ENCODE data around the gene PIP4K2C. TPM values are rescaled to one million over a fixed set of nuclear protein-coding genes. Genes with fewer than 3 reads are reported as not detected.
"Not testable (repeated sequence)": the region's sequence is repeated elsewhere in the genome, so short reads cannot be mapped to it uniquely, and the experiment has no call there.

PIP4K2C gene
- polyA plus RNA-seq, 1 experiment, result 30.1 TPM

GRCh38 chr12:57569858-57570257, 21.1 kb upstream of the PIP4K2C start:
- Histone ChIP-seq H3K36me3 (ENCODE audit: control insufficient read depth, insufficient read depth, low read length) (no peaks in the 10 kb centered on the region; the same call in 1 of the 2 replicates), H3K27me3 (ENCODE audit: control insufficient read depth, insufficient read depth, low read length) (no peaks in the 10 kb centered on the region; the same call in 1 of the 2 replicates), H3K4me3 (ENCODE audit: low read depth, low read length) (no peak overlapping the region)
- no peak for DNase-seq (ENCODE audit: low read depth)
- POLR2A ChIA-PET, result no interaction called here
- TF ChIP-seq CTCF (IDR thresholded peaks at IDR 0.05; ENCODE audit: insufficient read depth, low read depth, low read length), result no peak
- CTCF ChIA-PET, result interaction anchor here (0.8 to 6.9 kb wide), 3 partner anchors 10 to 123 kb away, joined by 3 to 56 read pairs (median 3); no protein-coding TSS in a partner anchor

DNA sequence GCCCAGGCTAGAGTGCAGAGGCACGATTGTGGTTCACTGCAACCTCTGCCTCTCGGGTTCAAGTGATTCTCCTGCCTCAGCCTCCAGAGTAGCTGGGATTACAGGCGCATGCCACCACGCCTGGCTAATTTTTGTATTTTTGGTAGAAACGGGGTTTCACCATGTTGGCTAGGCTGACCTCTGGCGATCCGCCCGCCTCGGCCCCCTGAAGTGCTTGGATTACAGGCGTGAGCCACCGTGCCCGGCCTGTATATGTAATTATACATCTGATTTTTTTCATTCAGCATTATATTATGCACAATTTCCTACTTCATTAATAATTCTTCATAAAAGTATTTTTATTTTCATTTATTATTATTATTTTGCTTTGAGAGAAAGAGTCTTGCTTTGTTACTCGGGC, 20.6 kb upstream of the PIP4K2C start:
- H3K4me3 ChIP-seq (ENCODE audit: low read depth, low read length); H3K27me3 ChIP-seq (ENCODE audit: control insufficient read depth, insufficient read depth, low read length); POLR2A ChIA-PET; DNase-seq (ENCODE audit: low read depth); H3K36me3 ChIP-seq (ENCODE audit: control insufficient read depth, insufficient read depth, low read length): not testable (repeated sequence)
- CTCF ChIA-PET, result interaction anchor here (1.1 to 6.9 kb wide), 3 partner anchors 9 to 112 kb away, joined by 3 to 56 read pairs (median 3); no protein-coding TSS in a partner anchor

GRCh38 chr12:57571926-57572762, 18.8 kb upstream of the PIP4K2C start:
- DNase-seq (ENCODE audit: low read depth), result no peak
- Histone ChIP-seq H3K36me3 (ENCODE audit: control insufficient read depth, insufficient read depth, low read length) (peaks cover 1% of the 10 kb centered on the region), H3K27me3 (ENCODE audit: control insufficient read depth, insufficient read depth, low read length) (no peaks in the 10 kb centered on the region; the same call in 1 of the 2 replicates), H3K4me3 (ENCODE audit: low read depth, low read length) (no peak overlapping the region)
- CTCF ChIA-PET, result interaction anchor here (1.4 to 6.9 kb wide), 2 partner anchors 13 to 50 kb away, joined by 4 to 56 read pairs; no protein-coding TSS in a partner anchor
- POLR2A ChIA-PET, result no interaction called here
- no peak for TF ChIP-seq CTCF (IDR thresholded peaks at IDR 0.05; ENCODE audit: insufficient read depth, low read depth, low read length)

DNA sequence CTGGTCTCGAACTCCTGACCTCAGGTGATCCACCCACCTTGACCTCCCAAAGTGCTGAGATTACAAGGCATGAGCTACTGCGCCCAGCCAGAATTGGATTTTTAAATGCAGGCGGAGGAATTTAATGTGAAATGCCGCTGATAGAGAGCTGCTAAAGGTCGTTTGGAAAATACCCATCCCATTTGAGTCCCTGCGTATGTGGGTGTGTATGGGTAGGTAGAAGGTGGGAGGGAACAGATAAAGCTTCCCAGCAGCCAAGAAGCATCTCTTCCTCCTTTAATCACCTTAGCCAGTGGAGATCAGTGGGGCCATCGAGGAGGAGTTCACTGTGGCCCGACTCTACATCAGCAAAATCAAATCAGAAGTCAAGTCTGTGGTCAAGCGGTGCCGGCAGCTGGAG, 16.2 kb upstream of the PIP4K2C start:
- DNase-seq (ENCODE audit: low read depth), result no peak
- H3K27me3 ChIP-seq (ENCODE audit: control insufficient read depth, insufficient read depth, low read length), result no peaks in the 10 kb centered on the region; the same call in 1 of the 2 replicates
- no peak for TF ChIP-seq CTCF (IDR thresholded peaks at IDR 0.05; ENCODE audit: insufficient read depth, low read depth, low read length)
- POLR2A ChIA-PET, result no interaction called here
- H3K4me3 ChIP-seq (ENCODE audit: low read depth, low read length), result no peak overlapping the region
- CTCF ChIA-PET, result interaction anchor here (1.0 to 6.9 kb wide), 5 partner anchors 10 to 119 kb away, joined by 3 to 56 read pairs (median 4); partner anchors contain the start of gene OS9
- peaks cover 1% of the 10 kb centered on the region for H3K36me3 ChIP-seq (ENCODE audit: control insufficient read depth, insufficient read depth, low read length)

GRCh38 chr12:57575771-57576612, 15.0 kb upstream of the PIP4K2C start:
- Histone ChIP-seq H3K27me3 (ENCODE audit: control insufficient read depth, insufficient read depth, low read length) (no peaks in the 10 kb centered on the region; the same call in 1 of the 2 replicates), H3K36me3 (ENCODE audit: control insufficient read depth, insufficient read depth, low read length) (peaks cover 1% of the 10 kb centered on the region), H3K4me3 (ENCODE audit: low read depth, low read length) (no peak overlapping the region)
- ChIA-PET POLR2A (no interaction called here), CTCF (interaction anchor here (0.6 to 6.9 kb wide), 7 partner anchors 9 to 118 kb away, joined by 3 to 56 read pairs (median 4); partner anchors contain the start of genes ARHGEF25, B4GALNT1 and OS9)
- no peak for TF ChIP-seq CTCF (IDR thresholded peaks at IDR 0.05; ENCODE audit: insufficient read depth, low read depth, low read length)
- no peak for DNase-seq (ENCODE audit: low read depth)

Data from BJ (cell line).